Measurements from ENCODE around the gene GRIK4.

GRIK4 gene

DNA sequence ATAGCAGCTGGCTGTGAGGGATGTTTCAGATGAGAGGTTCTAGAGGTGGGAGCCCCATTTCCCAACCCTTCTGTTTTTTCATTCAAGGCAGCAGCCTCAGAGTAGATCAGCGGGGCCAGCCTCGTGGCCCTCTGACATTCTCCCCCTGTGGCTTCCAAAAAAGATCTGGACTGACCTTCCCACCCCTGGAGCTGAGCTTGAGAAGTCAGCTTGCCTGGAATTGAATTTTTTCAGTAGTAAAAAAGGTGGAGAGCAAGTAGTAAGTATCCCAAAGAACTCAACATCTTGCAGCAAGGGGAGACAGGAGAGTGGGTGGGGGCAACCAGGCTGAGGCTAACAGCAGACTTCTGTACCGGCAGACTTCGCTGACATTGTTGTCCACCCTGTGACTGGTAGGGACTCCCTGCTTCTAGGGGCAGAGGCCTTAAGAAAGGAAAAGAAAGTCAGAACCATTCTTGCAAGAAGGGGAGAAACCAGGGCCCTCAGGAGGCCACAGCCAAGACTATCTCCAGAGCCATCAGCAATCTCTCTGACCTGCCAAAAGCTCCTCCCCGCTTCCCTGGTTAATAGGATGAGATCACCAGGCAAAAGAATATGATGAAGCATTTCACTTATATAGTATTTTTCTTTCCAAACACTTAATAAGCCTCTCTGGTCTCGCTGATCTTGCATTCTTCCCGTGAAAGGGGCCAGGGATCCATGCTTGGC lies 2.0 kb upstream of the GRIK4 start:
- Histone ChIP-seq H3K27me3 (ENCODE audit: control insufficient read depth in 2 of 2, insufficient read depth in 2 of 2, low read length in 2 of 2) (peaks cover 33 to 48% of the 10 kb centered on the region in 2 donors), H3K4me1 (ENCODE audit: control insufficient read depth in 2 of 2, insufficient read depth in 2 of 2, low read length in 2 of 2) (no peaks in the 10 kb centered on the region), H3K9me3 (ENCODE audit: control insufficient read depth in 2 of 2, low read length in 2 of 2) (no peaks in the 10 kb centered on the region), H3K9ac (ENCODE audit: low read depth in 1 of 2, low read length in 2 of 2) (no peak overlapping the region), H3K36me3 (ENCODE audit: control insufficient read depth in 2 of 2, insufficient read depth in 2 of 2, low read length in 2 of 2) (no peaks in the 10 kb centered on the region), H3K27ac (ENCODE audit: low read depth in 2 of 2, low read length in 2 of 2) (no peak overlapping the region), H3K4me3 (ENCODE audit: low read length in 2 of 2) (no peak overlapping the region)

DNA sequence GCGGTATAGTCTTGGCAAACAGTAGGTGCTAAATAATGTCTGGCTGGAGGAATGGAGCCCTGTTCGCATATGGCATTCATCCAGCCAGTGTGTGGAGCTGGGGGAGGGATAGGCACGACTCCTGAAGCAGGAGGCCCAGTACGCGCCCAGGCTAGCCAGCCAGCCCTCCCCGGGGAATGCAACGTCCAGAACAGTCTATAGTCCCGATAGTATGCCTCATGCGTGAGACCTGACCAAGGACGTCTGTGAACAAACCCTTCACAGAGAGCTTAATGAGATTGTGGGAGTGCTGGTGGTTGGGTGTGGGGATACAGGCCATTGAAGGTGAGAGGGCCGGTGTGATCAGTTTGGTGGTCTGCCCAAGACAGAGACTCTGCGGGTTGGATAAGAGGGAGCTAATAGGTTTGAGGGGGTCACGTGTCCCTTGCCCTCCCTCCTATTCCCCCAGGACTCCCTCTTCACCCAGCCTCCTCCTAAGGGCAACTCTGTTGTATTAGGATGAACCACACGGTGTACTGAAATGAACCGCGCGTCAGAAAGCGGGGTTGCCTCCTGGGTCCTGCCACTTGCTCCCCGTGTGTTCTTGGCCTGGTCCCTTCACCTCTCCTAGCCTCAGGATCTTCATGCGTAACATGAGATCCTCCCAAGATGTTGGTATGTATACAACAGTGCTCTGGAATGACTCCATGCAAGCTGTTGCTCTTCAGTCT lies 987 bp upstream of the GRIK4 start:
- H3K36me3 ChIP-seq (ENCODE audit: control insufficient read depth in 2 of 2, insufficient read depth in 2 of 2, low read length in 2 of 2): no peaks in the 10 kb centered on the region
- H3K9me3 ChIP-seq (ENCODE audit: control insufficient read depth in 2 of 2, low read length in 2 of 2): no peaks in the 10 kb centered on the region
- no peaks in the 10 kb centered on the region for H3K4me1 ChIP-seq (ENCODE audit: control insufficient read depth in 2 of 2, insufficient read depth in 2 of 2, low read length in 2 of 2)
- H3K27ac ChIP-seq (ENCODE audit: low read depth in 2 of 2, low read length in 2 of 2): no peak overlapping the region
- H3K27me3 ChIP-seq (ENCODE audit: control insufficient read depth in 2 of 2, insufficient read depth in 2 of 2, low read length in 2 of 2): peaks cover 34 to 58% of the 10 kb centered on the region in 2 donors
- H3K9ac ChIP-seq (ENCODE audit: low read depth in 1 of 2, low read length in 2 of 2): no peak overlapping the region
- no peak overlapping the region for H3K4me3 ChIP-seq (ENCODE audit: low read length in 2 of 2)

DNA sequence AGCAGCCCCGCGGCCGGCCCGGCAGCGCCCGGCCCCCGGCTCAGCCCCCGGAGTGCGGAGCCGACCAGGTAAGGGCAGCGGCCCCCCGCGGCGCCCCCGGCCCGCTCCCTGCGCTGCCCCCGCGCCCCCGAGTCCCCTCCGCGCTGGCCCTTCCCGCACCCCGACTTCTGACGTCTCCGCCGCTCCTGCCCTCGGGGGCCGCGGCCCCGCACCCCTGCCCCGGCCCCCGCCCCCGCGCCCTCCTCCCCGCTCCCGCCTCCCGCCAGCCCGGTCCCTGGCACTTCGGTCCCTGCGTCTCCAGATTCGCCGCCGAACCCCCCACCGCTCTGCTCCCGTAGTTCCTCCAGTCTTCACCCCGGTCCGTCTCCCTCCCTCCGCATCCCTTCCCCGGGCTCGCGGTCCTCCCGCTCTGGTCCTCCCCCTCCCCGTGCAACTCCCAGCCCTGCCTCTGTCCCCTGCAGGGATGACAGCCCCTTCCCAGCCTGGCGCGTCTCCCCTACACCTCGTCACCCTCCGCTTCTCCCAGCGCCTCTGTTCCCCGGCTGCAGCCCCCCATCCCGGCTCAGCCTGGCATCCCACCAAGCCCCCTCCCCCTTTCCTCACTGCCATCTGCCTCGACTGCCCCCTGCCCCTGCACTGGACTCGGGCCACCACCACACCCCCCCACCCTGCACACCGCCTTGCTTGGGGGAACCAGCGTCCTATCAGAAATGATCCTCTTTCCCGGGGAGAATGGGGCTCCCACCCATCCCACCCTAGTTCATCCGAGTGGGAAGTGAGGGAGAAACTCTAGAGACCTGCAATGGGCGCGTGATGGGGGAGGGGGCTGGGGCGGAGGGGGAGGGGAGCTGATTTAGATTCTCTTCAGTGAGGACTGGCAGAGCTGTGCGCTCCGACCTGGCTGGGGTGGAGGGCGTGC lies 531 bp downstream of the GRIK4 start:
- Histone ChIP-seq H3K9me3 (ENCODE audit: control insufficient read depth in 2 of 2, low read length in 2 of 2) (no peaks in the 10 kb centered on the region), H3K4me3 (ENCODE audit: low read length in 2 of 2) (no peak overlapping the region), H3K27ac (ENCODE audit: low read depth in 2 of 2, low read length in 2 of 2) (no peak overlapping the region), H3K9ac (ENCODE audit: low read depth in 1 of 2, low read length in 2 of 2) (no peak overlapping the region), H3K27me3 (ENCODE audit: control insufficient read depth in 2 of 2, insufficient read depth in 2 of 2, low read length in 2 of 2) (peaks cover 34 to 63% of the 10 kb centered on the region in 2 donors), H3K4me1 (ENCODE audit: control insufficient read depth in 2 of 2, insufficient read depth in 2 of 2, low read length in 2 of 2) (no peaks in the 10 kb centered on the region), H3K36me3 (ENCODE audit: control insufficient read depth in 2 of 2, insufficient read depth in 2 of 2, low read length in 2 of 2) (no peaks in the 10 kb centered on the region)

GRCh38 chr11:120512739-120513435 lies 1.3 kb downstream of the GRIK4 start:
- Histone ChIP-seq H3K36me3 (ENCODE audit: control insufficient read depth in 2 of 2, insufficient read depth in 2 of 2, low read length in 2 of 2) (no peaks in the 10 kb centered on the region), H3K27me3 (ENCODE audit: control insufficient read depth in 2 of 2, insufficient read depth in 2 of 2, low read length in 2 of 2) (peaks cover 39 to 71% of the 10 kb centered on the region in 2 donors), H3K4me1 (ENCODE audit: control insufficient read depth in 2 of 2, insufficient read depth in 2 of 2, low read length in 2 of 2) (no peaks in the 10 kb centered on the region), H3K27ac (ENCODE audit: low read depth in 2 of 2, low read length in 2 of 2) (no peak overlapping the region), H3K9me3 (ENCODE audit: control insufficient read depth in 2 of 2, low read length in 2 of 2) (no peaks in the 10 kb centered on the region), H3K9ac (ENCODE audit: low read depth in 1 of 2, low read length in 2 of 2) (no peak overlapping the region), H3K4me3 (ENCODE audit: low read length in 2 of 2) (no peak overlapping the region)

GRCh38 chr11:120513436-120514315 lies 2.1 kb downstream of the GRIK4 start:
- peaks cover 39 to 78% of the 10 kb centered on the region in 2 donors for H3K27me3 ChIP-seq (ENCODE audit: control insufficient read depth in 2 of 2, insufficient read depth in 2 of 2, low read length in 2 of 2)
- H3K4me3 ChIP-seq (ENCODE audit: low read length in 2 of 2): no peak overlapping the region
- H3K9ac ChIP-seq (ENCODE audit: low read depth in 1 of 2, low read length in 2 of 2): no peak overlapping the region
- no peak overlapping the region for H3K27ac ChIP-seq (ENCODE audit: low read depth in 2 of 2, low read length in 2 of 2)
- no peaks in the 10 kb centered on the region for H3K9me3 ChIP-seq (ENCODE audit: control insufficient read depth in 2 of 2, low read length in 2 of 2)
- H3K36me3 ChIP-seq (ENCODE audit: control insufficient read depth in 2 of 2, insufficient read depth in 2 of 2, low read length in 2 of 2): no peaks in the 10 kb centered on the region
- H3K4me1 ChIP-seq (ENCODE audit: control insufficient read depth in 2 of 2, insufficient read depth in 2 of 2, low read length in 2 of 2): no peaks in the 10 kb centered on the region

GRCh38 chr11:120514541-120515121 lies 3.1 kb downstream of the GRIK4 start:
- no peak overlapping the region for H3K4me3 ChIP-seq (ENCODE audit: low read length in 2 of 2)
- H3K36me3 ChIP-seq (ENCODE audit: control insufficient read depth in 2 of 2, insufficient read depth in 2 of 2, low read length in 2 of 2): no peaks in the 10 kb centered on the region
- peaks cover 48 to 79% of the 10 kb centered on the region in 2 donors for H3K27me3 ChIP-seq (ENCODE audit: control insufficient read depth in 2 of 2, insufficient read depth in 2 of 2, low read length in 2 of 2)
- no peak overlapping the region for H3K9ac ChIP-seq (ENCODE audit: low read depth in 1 of 2, low read length in 2 of 2)
- no peaks in the 10 kb centered on the region for H3K9me3 ChIP-seq (ENCODE audit: control insufficient read depth in 2 of 2, low read length in 2 of 2)
- H3K27ac ChIP-seq (ENCODE audit: low read depth in 2 of 2, low read length in 2 of 2): no peak overlapping the region
- H3K4me1 ChIP-seq (ENCODE audit: control insufficient read depth in 2 of 2, insufficient read depth in 2 of 2, low read length in 2 of 2): no peaks in the 10 kb centered on the region

DNA sequence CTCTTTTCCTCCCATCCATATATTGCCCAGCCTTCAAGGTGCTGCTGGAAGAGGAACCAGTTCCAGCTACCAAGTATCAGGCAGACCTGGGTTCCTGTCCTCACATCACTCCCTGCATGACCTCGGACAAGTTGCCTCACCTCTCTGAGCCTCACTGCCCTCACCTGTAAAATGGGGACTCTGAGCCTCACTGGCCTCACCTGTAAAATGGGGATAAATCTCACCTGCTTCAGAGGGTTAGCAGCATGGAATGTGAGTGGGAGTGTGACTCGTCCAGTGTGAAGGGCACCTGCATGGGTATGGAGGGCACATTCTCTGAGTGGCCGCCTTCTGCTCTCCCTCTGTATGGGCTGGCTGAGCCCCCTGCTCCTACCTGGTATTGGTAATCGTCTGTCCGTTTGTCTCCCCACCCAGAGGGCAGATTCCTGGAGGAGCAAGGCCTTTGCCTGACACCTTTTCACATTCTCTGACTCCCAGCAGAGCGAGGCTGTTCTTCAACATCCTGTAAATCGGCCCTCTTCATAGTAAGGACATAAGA lies 3.7 kb downstream of the GRIK4 start:
- Histone ChIP-seq H3K4me1 (ENCODE audit: control insufficient read depth in 2 of 2, insufficient read depth in 2 of 2, low read length in 2 of 2) (no peaks in the 10 kb centered on the region), H3K36me3 (ENCODE audit: control insufficient read depth in 2 of 2, insufficient read depth in 2 of 2, low read length in 2 of 2) (no peaks in the 10 kb centered on the region), H3K4me3 (ENCODE audit: low read length in 2 of 2) (no peak overlapping the region), H3K27me3 (ENCODE audit: control insufficient read depth in 2 of 2, insufficient read depth in 2 of 2, low read length in 2 of 2) (peaks cover 48 to 73% of the 10 kb centered on the region in 2 donors), H3K9ac (ENCODE audit: low read depth in 1 of 2, low read length in 2 of 2) (no peak overlapping the region), H3K27ac (ENCODE audit: low read depth in 2 of 2, low read length in 2 of 2) (no peak overlapping the region), H3K9me3 (ENCODE audit: control insufficient read depth in 2 of 2, low read length in 2 of 2) (no peaks in the 10 kb centered on the region)

DNA sequence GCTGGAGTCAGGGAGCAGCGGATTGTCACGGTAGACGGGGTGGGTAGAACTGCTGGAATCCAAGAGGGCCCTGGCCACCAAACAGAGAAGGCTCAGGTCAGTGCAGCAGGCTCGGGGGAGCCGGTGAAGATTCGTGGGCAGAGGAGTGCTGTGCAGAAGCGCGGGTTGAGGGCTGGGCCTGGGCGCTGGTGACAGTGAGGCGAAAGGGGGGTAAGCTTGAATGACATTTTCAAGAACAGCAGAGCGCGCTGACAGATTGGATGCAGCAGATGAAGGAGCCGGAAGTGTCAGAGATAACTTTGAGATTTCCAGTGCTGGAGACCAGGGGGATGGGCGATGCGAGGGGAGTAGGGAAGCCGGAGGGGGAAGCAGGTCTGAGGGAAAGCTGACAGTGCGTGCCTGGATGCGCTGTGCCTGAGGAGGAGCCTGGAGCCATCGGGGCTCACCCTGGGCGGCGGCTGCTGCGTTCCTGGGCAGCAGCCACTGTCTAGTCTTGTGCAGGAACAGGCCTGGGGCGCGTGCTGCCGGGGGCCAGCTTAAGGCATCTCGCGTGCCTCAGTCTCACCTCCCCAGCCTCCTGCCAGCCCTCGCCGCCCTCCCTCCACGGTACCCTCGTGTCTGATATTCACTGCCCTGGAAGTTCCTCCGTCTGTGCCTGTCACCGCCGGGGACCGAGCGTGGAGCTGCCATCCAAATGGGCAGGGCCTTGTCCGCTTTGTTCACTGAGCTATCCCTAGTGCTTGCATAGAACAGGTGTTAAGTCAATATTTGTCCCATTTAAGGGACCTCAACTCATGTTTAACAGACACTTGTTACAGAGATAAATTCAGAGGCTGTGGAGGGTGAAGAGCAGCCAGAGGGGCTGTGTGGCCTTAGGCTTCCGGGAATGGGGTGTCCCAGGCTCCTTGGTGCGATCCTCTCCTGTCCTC lies 5.2 kb downstream of the GRIK4 start:
- Histone ChIP-seq H3K4me3 (ENCODE audit: low read length in 2 of 2) (no peak overlapping the region), H3K27me3 (ENCODE audit: control insufficient read depth in 2 of 2, insufficient read depth in 2 of 2, low read length in 2 of 2) (peaks cover 48 to 66% of the 10 kb centered on the region in 2 donors), H3K4me1 (ENCODE audit: control insufficient read depth in 2 of 2, insufficient read depth in 2 of 2, low read length in 2 of 2) (no peaks in the 10 kb centered on the region), H3K36me3 (ENCODE audit: control insufficient read depth in 2 of 2, insufficient read depth in 2 of 2, low read length in 2 of 2) (no peaks in the 10 kb centered on the region), H3K9me3 (ENCODE audit: control insufficient read depth in 2 of 2, low read length in 2 of 2) (no peaks in the 10 kb centered on the region), H3K9ac (ENCODE audit: low read depth in 1 of 2, low read length in 2 of 2) (no peak overlapping the region), H3K27ac (ENCODE audit: low read depth in 2 of 2, low read length in 2 of 2) (no peak overlapping the region)

Data from mucosa of rectum (tissue), 2 donors.